Neural crest cell (in vitro differentiated cells): Measurements from ENCODE around the gene MYBPC3. TPM values are rescaled to one million over a fixed set of nuclear protein-coding genes. Genes with fewer than 3 reads are reported as not detected.

Source experiments
- DNase-seq: peaks from one replicate; pipeline ENCODE4 v3.0.0; 2021; ENCODE audit warnings: low read depth, mixed read lengths, low spot score
- H3K27ac Mint-ChIP-seq: one replicate; pipeline ENCODE4 v1.8.0; 2021; ENCODE audit warnings: mild to moderate bottlenecking, mixed read lengths; ENCODE audit not compliant: unreplicated experiment
- H3K27me3 Mint-ChIP-seq: 2 replicates; pipeline ENCODE4 v1.8.0; 2021; ENCODE audit warnings: low read depth, mild to moderate bottlenecking, mixed read lengths
- H3K36me3 Mint-ChIP-seq: 2 replicates; pipeline ENCODE4 v1.8.0; 2021; ENCODE audit warnings: low read depth, mild to moderate bottlenecking, mixed read lengths
- H3K4me1 Mint-ChIP-seq: 2 replicates; pipeline ENCODE4 v1.8.0; 2021; ENCODE audit warnings: mixed read lengths
- H3K4me3 Mint-ChIP-seq: one replicate; pipeline ENCODE4 v1.8.0; 2021; ENCODE audit warnings: mild to moderate bottlenecking, mixed read lengths
- H3K9me3 Mint-ChIP-seq: 2 replicates; pipeline ENCODE4 v1.8.0; 2021; ENCODE audit warnings: mixed read lengths
- total RNA-seq: library from RNA; stranded (reverse); gene quantifications from 2 replicates; pipeline ENCODE4 v1.2.1, GENCODE V29; 2021
- TF ChIP-seq, protein P1 (sequence below): fragments of 200-600 bp; sonication (generic); conservative IDR thresholded peaks from 2 replicates; pipeline ENCODE4 v1.5.0; 2021; ENCODE audit warnings: antibody characterized with exemption, mild to moderate bottlenecking

The MYBPC3 gene
- total RNA-seq, 1 donor from 2014 or later = not detected

DNA sequence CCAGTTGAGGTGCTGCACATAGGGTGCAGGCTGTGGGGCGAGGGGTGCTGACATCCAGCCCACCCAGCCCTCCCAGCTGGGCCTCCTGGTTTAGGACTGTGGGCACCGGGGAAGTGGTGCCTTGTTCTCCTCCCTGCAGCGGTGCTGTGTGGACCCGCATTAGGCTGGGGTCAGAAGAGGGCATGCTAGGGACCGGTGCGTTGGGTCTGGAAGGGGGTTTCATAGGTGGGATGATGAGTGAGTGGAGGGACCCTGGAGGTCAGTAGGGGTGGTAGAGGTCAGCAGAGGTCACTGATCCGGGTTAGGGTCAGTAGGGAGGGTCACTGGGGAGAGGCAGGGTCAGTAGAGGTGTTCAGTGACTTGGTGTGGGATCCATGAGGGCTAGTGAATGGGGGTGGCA is 6.7 kb upstream of the MYBPC3 start:
- no peak overlapping the region for H3K27ac Mint-ChIP-seq
- no peaks in the 10 kb centered on the region for H3K27me3 Mint-ChIP-seq
- H3K4me1 Mint-ChIP-seq = peaks cover 8% of the 10 kb centered on the region
- no peak for DNase-seq
- no peaks in the 10 kb centered on the region for H3K36me3 Mint-ChIP-seq
- no peak overlapping the region for H3K4me3 Mint-ChIP-seq
- TF ChIP-seq, protein P1, sequence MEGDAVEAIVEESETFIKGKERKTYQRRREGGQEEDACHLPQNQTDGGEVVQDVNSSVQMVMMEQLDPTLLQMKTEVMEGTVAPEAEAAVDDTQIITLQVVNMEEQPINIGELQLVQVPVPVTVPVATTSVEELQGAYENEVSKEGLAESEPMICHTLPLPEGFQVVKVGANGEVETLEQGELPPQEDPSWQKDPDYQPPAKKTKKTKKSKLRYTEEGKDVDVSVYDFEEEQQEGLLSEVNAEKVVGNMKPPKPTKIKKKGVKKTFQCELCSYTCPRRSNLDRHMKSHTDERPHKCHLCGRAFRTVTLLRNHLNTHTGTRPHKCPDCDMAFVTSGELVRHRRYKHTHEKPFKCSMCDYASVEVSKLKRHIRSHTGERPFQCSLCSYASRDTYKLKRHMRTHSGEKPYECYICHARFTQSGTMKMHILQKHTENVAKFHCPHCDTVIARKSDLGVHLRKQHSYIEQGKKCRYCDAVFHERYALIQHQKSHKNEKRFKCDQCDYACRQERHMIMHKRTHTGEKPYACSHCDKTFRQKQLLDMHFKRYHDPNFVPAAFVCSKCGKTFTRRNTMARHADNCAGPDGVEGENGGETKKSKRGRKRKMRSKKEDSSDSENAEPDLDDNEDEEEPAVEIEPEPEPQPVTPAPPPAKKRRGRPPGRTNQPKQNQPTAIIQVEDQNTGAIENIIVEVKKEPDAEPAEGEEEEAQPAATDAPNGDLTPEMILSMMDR = no peak
- no peaks in the 10 kb centered on the region for H3K9me3 Mint-ChIP-seq

DNA sequence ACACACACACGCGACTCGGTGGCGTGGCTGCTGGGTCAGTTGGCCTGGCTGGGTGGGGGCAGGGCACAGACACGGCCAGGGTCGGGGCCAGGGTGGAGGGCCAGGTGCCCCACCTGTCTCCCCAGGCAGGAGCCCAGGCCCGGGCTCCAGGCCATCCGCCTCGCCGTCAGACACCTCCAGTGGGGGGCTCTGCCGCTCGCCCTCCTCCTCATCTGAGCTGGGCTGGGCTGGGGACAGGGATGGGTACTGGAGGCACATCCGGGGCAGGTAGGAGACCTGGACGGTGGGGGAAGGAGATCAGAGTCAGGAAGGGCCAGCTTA is 6.2 kb upstream of the MYBPC3 start:
- Mint-ChIP-seq H3K27ac (no peak overlapping the region), H3K36me3 (no peaks in the 10 kb centered on the region), H3K9me3 (no peaks in the 10 kb centered on the region), H3K4me3 (no peak overlapping the region), H3K4me1 (peaks cover 8% of the 10 kb centered on the region), H3K27me3 (no peaks in the 10 kb centered on the region)
- no peak for DNase-seq
- TF ChIP-seq, protein P1 = no peak

DNA sequence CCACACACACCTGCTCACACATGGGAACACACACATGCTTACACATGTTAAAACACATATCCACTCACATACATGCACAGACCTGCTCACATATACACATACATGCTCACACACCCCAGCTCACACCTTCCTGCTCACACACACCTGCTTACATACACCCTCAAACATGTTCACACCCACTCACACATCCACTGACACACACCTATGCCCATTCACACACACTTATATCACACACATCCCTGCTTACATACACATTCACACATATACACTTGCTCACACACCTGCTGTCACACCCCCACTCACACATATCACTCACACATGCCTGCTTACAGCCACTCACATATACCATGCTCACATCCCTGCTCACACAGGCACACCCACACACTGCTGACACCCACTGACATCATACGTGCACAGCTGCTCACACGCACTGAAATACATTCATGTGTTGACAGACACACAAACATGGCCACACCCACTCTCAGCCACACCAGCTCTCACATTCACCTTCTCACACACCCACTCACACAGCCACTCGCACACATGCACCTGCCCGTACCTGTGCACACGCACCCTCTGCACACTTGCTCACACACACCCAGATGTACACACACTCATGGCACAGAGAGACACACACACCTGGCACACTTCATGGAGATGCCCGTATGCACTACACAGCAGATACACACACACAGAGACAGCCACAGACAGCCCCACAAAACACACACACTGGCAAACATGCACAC is 5.7 kb upstream of the MYBPC3 start:
- Mint-ChIP-seq H3K27ac (no peak overlapping the region), H3K4me1 (peaks cover 8% of the 10 kb centered on the region), H3K4me3 (no peak overlapping the region), H3K27me3 (no peaks in the 10 kb centered on the region), H3K36me3 (no peaks in the 10 kb centered on the region), H3K9me3 (no peaks in the 10 kb centered on the region)
- no peak for DNase-seq
- TF ChIP-seq, protein P1 = no peak

DNA sequence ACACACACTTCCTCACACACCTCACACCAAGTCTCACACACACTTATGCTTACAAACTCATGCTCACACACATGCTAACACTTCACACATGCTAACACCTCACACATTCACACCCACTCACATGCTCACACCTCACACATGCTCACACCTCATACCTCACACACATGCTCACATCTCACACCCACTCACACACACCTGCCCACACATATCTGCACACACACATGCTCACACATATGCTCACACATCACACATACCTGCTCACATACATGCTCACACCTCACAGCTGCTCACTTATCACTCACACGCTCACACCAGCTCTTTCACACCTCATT is 4.5 kb upstream of the MYBPC3 start:
- Mint-ChIP-seq H3K4me3 (no peak overlapping the region), H3K27me3 (no peaks in the 10 kb centered on the region), H3K9me3 (no peaks in the 10 kb centered on the region), H3K27ac (no peak overlapping the region), H3K36me3 (no peaks in the 10 kb centered on the region), H3K4me1 (peaks cover 8% of the 10 kb centered on the region)
- DNase-seq = no peak
- TF ChIP-seq, protein P1 = no peak

DNA sequence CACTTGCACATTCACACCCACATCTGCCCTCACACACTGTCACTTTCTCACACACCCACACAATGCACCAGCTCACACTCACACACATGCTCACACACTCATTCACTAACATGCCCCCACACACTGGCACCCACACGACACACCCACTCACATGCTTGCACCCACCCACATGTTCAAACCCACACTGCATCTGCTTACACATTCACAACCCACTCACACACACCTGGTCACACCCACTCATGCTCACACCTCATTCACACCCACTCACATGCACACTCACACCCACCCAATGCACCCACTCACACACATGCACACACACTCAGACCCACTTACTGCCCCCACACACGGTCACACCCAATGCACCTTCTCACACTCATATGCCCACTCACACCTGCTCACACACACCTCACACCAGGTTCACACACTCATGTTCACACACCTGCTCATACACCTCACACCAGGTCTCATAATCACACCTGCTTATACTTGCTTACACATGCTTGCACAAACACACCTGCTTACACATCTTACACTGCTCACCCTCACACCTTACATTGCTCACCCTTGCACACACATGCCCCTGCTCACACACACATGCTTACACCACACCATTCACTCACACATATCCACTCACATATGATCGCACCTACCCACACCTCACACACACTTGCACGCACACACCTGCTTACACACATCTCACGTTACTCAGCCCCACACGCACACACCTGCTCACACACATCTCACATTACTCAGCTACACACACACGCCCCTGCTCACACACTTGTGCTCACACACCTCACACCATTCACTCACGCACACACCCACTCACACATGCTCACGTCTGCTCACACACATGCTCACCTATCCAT is 3.9 kb upstream of the MYBPC3 start:
- Mint-ChIP-seq H3K36me3 (no peaks in the 10 kb centered on the region), H3K4me3 (no peak overlapping the region), H3K4me1 (peaks cover 8% of the 10 kb centered on the region), H3K9me3 (no peaks in the 10 kb centered on the region), H3K27me3 (no peaks in the 10 kb centered on the region), H3K27ac (no peak overlapping the region)
- no peak for DNase-seq
- TF ChIP-seq, protein P1 = no peak
